Right lobe of liver (tissue), 6 donors: Measurements from ENCODE around the gene ATCAY. TPM values are rescaled to one million over a fixed set of nuclear protein-coding genes. Genes with fewer than 3 reads are reported as not detected.

Source experiments
- ATAC-seq, 4 donors: fragments of 200-7000 bp; cut with Tn5 transposase; one replicate each; pipeline ENCODE4 v1.9.1; 2020; ENCODE audit warnings: mild to moderate bottlenecking in 4 of 4, moderate library complexity in 4 of 4
- DNase-seq, 3 donors: peaks; one replicate each; pipeline ENCODE4 v3.0.0-alpha.2; 2020
- H3K27ac ChIP-seq, 3 donors: fragments of 200-600 bp; one replicate each; pipeline ENCODE4 v1.8.0; 2022
- H3K27me3 ChIP-seq, 2 donors: fragments of 200-600 bp; one replicate each; pipeline ENCODE4 v1.8.0; 2022
- H3K36me3 ChIP-seq, 4 donors: fragments of 200-600 bp; sonication (generic) in 1 of 4; one replicate each; pipeline versions ENCODE4 v1.5.1 to v1.8.0; 2017 to 2022; ENCODE audit warnings: control low read depth in 1 of 4
- H3K4me1 ChIP-seq, 4 donors: fragments of 200-600 bp; sonication (generic) in 1 of 4; one replicate each; pipeline versions ENCODE4 v1.5.1 to v1.8.0; 2017 to 2022; ENCODE audit warnings: control low read depth in 1 of 4
- H3K4me3 ChIP-seq, 3 donors: fragments of 200-600 bp; one replicate each; pipeline ENCODE4 v1.8.0; 2022
- H3K9me3 ChIP-seq, 4 donors: fragments of 200-600 bp; sonication (generic) in 1 of 4; one replicate each; pipeline versions ENCODE4 v1.5.1 to v1.8.0; 2017 to 2022; ENCODE audit warnings: control low read depth in 1 of 4
- POLR2A ChIP-seq: fragments of 450-650 bp; IDR thresholded peaks from one replicate; pipeline ENCODE4 v1.6.1; 2017; ENCODE audit warnings: antibody characterized with exemption, mild to moderate bottlenecking
- WGBS: methylation state at CpG from one replicate; pipeline ENCODE4 v1.1.6; 2018; ENCODE audit warnings: low coverage, low lambda C conversion rate; ENCODE audit not compliant: insufficient coverage; ENCODE audit errors: missing lambda C conversion rate; 5-methylcytosine and 5-hydroxymethylcytosine counted together
- intact Hi-C, 2 donors: fragments of 100-400 bp; cut with DNase I; formaldehyde crosslinking; loops; one replicate each; pipeline versions ENCODE4 v1.11.2 to v1.14.1; 2022
- total RNA-seq, 6 experiments: library from RNA; depleted of rRNA in 2 of 6; stranded (reverse); fragments of >200 nt in 2 of 6; fragmentation: NEBNext Ultra II Directional in 3 of 6; extraction: Animal tissue kit (Norgen Biotek cat#: 25700) in 3 of 6; gene quantifications; one replicate each; pipeline versions ENCODE4 v1.1.0 to v1.2.4, GENCODE V29; 2016 to 2023
- TF ChIP-seq, protein P1 (sequence below), 4 donors: fragments of 200-600 bp in 3 of 4; fragments of 450-650 bp in 1 of 4; IDR thresholded peaks; one replicate each; pipeline versions ENCODE4 v1.5.1 to v1.8.0; 2016 to 2022; ENCODE audit warnings: antibody characterized with exemption in 4 of 4, mild to moderate bottlenecking in 2 of 4
- donor health status: DM: no; HTN: yes; CAD: no.
- donor health status: DM: no; HTN: no; CAD: no.
- donor health status: DM: no; HTN: no; CAD: no.
- donor health status: DM: no; HTN: yes; CAD: no.
- donor health status: DM: no; HTN: yes; CAD: no.

Gene ATCAY
- total RNA-seq, 6 experiments from 2014 or later, result not detected

DNA sequence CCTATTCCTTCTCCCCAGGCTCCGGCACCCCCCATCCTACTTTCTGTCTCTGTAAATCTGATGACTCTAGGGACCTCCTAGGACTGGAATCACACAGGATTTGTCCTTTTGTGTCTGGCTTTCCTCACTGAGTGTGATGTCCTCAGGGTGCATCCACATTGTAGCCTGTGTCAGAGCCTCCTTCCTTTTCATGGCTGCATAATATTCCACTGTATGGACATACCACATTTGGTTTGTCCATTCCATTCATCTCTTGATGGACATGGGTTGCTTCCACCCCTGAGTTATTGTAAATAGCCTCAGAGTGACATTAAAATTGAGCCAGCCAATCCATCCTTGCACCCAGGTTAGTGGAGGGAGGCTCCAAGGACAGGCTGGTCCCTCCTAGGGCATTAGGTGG is 29.6 kb downstream of the ATCAY start:
- no peak for TF ChIP-seq POLR2A
- TF ChIP-seq, protein P1, sequence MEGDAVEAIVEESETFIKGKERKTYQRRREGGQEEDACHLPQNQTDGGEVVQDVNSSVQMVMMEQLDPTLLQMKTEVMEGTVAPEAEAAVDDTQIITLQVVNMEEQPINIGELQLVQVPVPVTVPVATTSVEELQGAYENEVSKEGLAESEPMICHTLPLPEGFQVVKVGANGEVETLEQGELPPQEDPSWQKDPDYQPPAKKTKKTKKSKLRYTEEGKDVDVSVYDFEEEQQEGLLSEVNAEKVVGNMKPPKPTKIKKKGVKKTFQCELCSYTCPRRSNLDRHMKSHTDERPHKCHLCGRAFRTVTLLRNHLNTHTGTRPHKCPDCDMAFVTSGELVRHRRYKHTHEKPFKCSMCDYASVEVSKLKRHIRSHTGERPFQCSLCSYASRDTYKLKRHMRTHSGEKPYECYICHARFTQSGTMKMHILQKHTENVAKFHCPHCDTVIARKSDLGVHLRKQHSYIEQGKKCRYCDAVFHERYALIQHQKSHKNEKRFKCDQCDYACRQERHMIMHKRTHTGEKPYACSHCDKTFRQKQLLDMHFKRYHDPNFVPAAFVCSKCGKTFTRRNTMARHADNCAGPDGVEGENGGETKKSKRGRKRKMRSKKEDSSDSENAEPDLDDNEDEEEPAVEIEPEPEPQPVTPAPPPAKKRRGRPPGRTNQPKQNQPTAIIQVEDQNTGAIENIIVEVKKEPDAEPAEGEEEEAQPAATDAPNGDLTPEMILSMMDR (IDR thresholded peaks at IDR 0.05), result no peak
- DNase-seq, result no peak
- no peak for ATAC-seq
- Histone ChIP-seq H3K4me3 (no peak overlapping the region), H3K27me3 (no peaks in the 10 kb centered on the region), H3K4me1 (no peaks in the 10 kb centered on the region), H3K27ac (no peak overlapping the region), H3K36me3 (no peaks in the 10 kb centered on the region), H3K9me3 (no peaks in the 10 kb centered on the region)
- intact Hi-C loops, result no loop called here
- 100% methylated on average over 1 of the region's 1 CpG for WGBS

DNA sequence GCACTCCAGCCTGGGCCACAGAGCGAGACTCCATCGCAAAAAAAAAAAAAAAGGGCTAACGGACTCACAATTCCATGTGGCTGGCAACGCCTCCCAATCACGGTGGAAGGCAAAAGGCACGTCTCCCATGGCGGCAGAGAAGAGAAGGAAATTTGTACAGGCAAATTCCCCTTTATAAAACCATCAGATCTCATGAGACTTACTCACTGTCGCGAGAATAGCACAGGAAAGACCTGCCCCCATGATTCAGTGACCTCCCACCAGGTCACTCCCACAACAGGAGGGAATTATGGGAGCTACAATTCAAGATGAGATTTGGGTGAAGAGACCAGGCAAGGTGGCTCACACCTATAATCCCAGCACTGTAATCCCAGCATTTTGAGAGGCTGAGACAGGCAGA is 33.7 kb downstream of the ATCAY start:
- TF ChIP-seq POLR2A, result no peak
- TF ChIP-seq, protein P1 (IDR thresholded peaks at IDR 0.05), result no peak
- H3K4me1 ChIP-seq, result no peaks in the 10 kb centered on the region
- no peaks in the 10 kb centered on the region for H3K27me3 ChIP-seq
- no peak overlapping the region for H3K27ac ChIP-seq
- intact Hi-C loops, result no loop called here
- 60% methylated on average over 1 of the region's 9 CpGs for WGBS
- DNase-seq, result no peak
- ATAC-seq, result no peak
- no peaks in the 10 kb centered on the region for H3K9me3 ChIP-seq
- H3K4me3 ChIP-seq, result no peak overlapping the region
- H3K36me3 ChIP-seq, result no peaks in the 10 kb centered on the region

DNA sequence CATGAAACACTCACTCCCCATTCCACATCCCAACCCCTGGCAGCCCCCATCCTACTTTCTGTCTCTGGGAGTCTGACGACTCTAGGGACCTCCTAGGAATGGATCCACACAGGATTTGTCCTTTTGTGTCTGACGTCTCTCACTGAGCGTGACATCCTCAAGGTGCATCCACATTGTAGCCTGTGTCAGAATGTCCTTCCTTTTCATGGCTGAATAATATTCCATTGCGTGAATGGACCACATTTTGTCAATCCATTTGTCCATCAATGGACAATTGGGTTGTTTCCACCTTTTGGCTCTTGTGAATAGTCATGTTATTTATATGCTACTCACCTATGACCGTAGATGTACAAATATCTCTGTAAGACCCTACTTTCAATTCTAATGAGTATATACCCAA is 35.5 kb downstream of the ATCAY start:
- intact Hi-C loops, result no loop called here
- WGBS, result 88% methylated on average over 4 of the region's 5 CpGs
- no peaks in the 10 kb centered on the region for H3K4me1 ChIP-seq

DNA sequence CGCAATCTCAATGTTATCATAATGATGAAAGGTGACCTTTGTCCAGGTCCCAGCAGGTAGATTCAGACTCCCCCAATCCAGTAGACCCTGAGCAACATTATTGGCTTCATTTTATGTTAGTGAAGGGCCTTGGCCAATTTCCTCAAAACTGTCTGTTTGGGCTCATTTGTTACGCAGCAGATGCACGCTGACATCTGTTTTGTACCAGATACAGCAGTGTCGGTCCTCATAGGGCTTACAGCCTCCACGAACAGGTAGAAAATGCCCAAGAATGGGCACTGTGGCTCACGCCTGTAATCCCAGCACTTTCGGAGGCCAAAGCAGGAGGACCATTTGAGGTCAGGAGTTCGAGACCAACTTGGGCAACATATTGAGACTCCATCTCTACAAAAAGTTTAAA is 39.3 kb downstream of the ATCAY start:
- intact Hi-C loops, result no loop called here
- WGBS, result 79% methylated on average over 5 of the region's 8 CpGs
- no peaks in the 10 kb centered on the region for H3K27me3 ChIP-seq
- DNase-seq (no peak), ATAC-seq (no peak)
- TF ChIP-seq POLR2A, result no peak
- TF ChIP-seq, protein P1 (IDR thresholded peaks at IDR 0.05), result no peak
- no peaks in the 10 kb centered on the region for H3K4me1 ChIP-seq
- no peaks in the 10 kb centered on the region for H3K9me3 ChIP-seq
- no peaks in the 10 kb centered on the region for H3K36me3 ChIP-seq
- H3K4me3 ChIP-seq, result no peak overlapping the region
- H3K27ac ChIP-seq, result no peak overlapping the region

More for the DNA sequence above, 35.5 kb downstream of the ATCAY start:
- Histone ChIP-seq H3K36me3 (no peaks in the 10 kb centered on the region), H3K9me3 (no peaks in the 10 kb centered on the region), H3K4me3 (no peak overlapping the region), H3K27me3 (no peaks in the 10 kb centered on the region), H3K27ac (no peak overlapping the region)
- DNase-seq, result no peak
- no peak for ATAC-seq
- no peak for TF ChIP-seq POLR2A
- TF ChIP-seq, protein P1 (IDR thresholded peaks at IDR 0.05), result no peak

DNA sequence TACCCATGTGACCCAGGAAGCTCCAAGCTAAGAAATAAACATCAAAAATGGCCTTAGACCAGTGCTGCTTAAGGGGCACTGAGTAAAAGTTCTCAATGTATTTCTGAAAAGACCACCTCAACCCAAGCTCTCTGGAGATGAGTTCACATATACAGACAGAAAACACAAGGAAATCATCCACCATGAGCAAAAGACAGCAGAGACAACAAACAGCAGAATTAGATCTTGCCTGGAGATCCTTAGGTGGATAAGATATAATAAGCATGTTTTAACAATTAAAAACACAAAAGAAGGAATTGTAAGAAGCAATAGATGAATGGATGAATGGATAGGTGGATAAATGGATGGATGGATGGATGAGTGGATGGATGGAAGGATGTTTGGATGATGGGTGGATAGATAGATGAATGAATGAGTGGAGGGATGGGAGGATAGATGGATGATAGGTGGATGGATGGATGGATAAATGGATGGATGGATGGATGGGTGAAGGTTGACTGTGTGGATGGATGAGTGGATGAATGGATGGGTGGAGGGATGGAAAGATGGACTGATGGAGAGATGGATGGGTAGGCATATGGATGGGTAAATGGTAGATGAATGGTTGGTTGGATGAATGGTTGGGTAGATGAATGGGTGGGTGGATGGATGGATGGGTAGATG is 42.7 kb downstream of the ATCAY start:
- Histone ChIP-seq H3K27me3 (no peaks in the 10 kb centered on the region), H3K9me3 (no peaks in the 10 kb centered on the region), H3K4me3 (no peak overlapping the region), H3K27ac (no peak overlapping the region), H3K4me1 (no peaks in the 10 kb centered on the region), H3K36me3 (no peaks in the 10 kb centered on the region)
- DNase-seq (no peak), ATAC-seq (no peak)
- TF ChIP-seq, protein P1 (IDR thresholded peaks at IDR 0.05), result no peak
- no peak for TF ChIP-seq POLR2A
- intact Hi-C loops, result no loop called here
